Adrenal gland (tissue), 12 donors: ENCODE measurements around the gene ST8SIA1. TPM values are rescaled to one million over a fixed set of nuclear protein-coding genes. Genes with fewer than 3 reads are reported as not detected.

Experiments
- DNase-seq, 7 donors: peaks; one replicate each; pipeline ENCODE4 v3.0.0-alpha.2; 2019 to 2020
- H3K27ac ChIP-seq, 5 donors: fragments of 200-600 bp; sonication (generic) in 4 of 5; 1 replicate in 3 of 5; 2 replicates in 2 of 5; pipeline versions ENCODE4 v1.5.1 to v1.8.0; 2016 to 2020; ENCODE audit warnings: mild to moderate bottlenecking in 1 of 5
- H3K27me3 ChIP-seq: fragments of 200-600 bp; 2 replicates; pipeline ENCODE4 v1.8.0; 2021
- H3K36me3 ChIP-seq, 2 donors: fragments of 200-600 bp; replicated peaks in 1 of 2; 1 replicate in 1 of 2; 2 replicates in 1 of 2; pipeline versions ENCODE4 v1.5.1 to v1.8.0; 2018 to 2022
- H3K4me1 ChIP-seq, 2 donors: fragments of 200-600 bp; replicated peaks in 1 of 2; 1 replicate in 1 of 2; 2 replicates in 1 of 2; pipeline versions ENCODE4 v1.5.1 to v1.8.0; 2018 to 2021
- H3K4me3 ChIP-seq, 4 donors: fragments of 200-600 bp; sonication (generic) in 3 of 4; one replicate each; pipeline ENCODE4 v1.5.1; 2016 to 2018
- H3K9me3 ChIP-seq, 3 donors: fragments of 200-600 bp; sonication (generic) in 1 of 3; replicated peaks in 1 of 3; 1 replicate in 2 of 3; 2 replicates in 1 of 3; pipeline versions ENCODE4 v1.5.1 to v1.8.0; 2016 to 2021
- POLR2A ChIP-seq, 2 donors: fragments of 450-650 bp; IDR thresholded peaks; one replicate each; pipeline ENCODE4 v1.6.1; 2017; ENCODE audit warnings: antibody characterized with exemption in 2 of 2, mild to moderate bottlenecking in 2 of 2, moderate library complexity in 1 of 2
- WGBS, 4 donors: extraction: QIAGEN DNeasy Blood & Tissue Kit in 2 of 4; methylation state at CpG; one replicate each; pipeline versions ENCODE4 v1.1.5 to v1.1.7; 2013 to 2017; 5-methylcytosine and 5-hydroxymethylcytosine counted together
- intact Hi-C, 2 donors: fragments of 100-400 bp; cut with DNase I; formaldehyde crosslinking; loops; one replicate each; pipeline versions ENCODE4 v1.14.1 to v1.15.0; 2022 to 2023
- polyA plus RNA-seq, 3 donors: library from polyadenylated mRNA; stranded (reverse); fragments of 200-250 nt in 2 of 3; fragments of 350-450 nt in 1 of 3; fragmentation: Illumina TruSeq in 1 of 3; extraction: RNeasy Lipid Tissue Mini Kit (QIAGEN cat#74804) in 1 of 3; gene quantifications; one replicate each; pipeline ENCODE4 v1.2.3, GENCODE V29; 2013 to 2014
- total RNA-seq, 9 donors: library from RNA; depleted of rRNA in 4 of 9; stranded (reverse); fragments of >200 nt in 4 of 9; fragments of 120-200 nt in 1 of 9; fragmentation: NEBNext Ultra II Directional in 1 of 9; extraction: Animal tissue kit (Norgen Biotek cat#: 25700) in 1 of 9; gene quantifications; one replicate each; pipeline versions ENCODE4 v1.1.0 to v1.2.4, GENCODE V29; 2013 to 2023
- TF ChIP-seq, protein P1 (sequence below), 6 experiments: fragments of 450-650 bp in 4 of 6; fragments of 200-600 bp in 2 of 6; sonication (generic) in 1 of 6; IDR thresholded peaks; 1 replicate in 5 of 6; 2 replicates in 1 of 6; pipeline versions ENCODE4 v1.5.1 to v1.8.0; 2016 to 2021; ENCODE audit warnings: antibody characterized with exemption in 6 of 6, mild to moderate bottlenecking in 2 of 6, moderate library complexity in 1 of 6
- donor health status: healthy with polysubstance abuse.
- donor health status: Bipolar disorder and iron deficiency.
- donor health status: DM: yes; HTN: yes; CAD: no.
- donor health status: DM: no; HTN: no; CAD: no.
- donor health status: DM: no; HTN: no; CAD: no.
- donor health status: DM: yes; HTN: yes; CAD: no.

ST8SIA1 gene
- total and polyA plus RNA-seq, 12 donors = 3.1 to 37.8 (median 11.8) TPM

DNA sequence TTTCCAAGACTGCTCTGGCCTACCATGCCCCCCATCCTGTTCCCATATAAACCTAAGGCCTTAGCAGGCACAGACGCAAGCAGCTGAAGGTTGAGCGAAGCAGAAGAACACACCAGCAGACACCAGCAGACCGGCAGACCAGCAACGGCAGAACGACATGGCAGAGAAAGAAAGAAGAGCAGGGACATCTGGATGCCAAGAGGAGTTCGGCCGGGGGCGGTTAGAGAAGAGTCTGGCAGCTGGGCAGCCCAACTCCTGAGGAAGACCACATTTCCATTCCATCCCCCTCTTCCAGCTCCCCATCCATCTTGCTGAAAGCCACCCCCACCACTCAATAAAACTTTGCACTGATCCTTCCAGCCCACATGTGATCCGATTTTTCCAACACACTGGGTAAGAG lies 5.2 kb upstream of the ST8SIA1 start:
- H3K4me3 ChIP-seq = no peak overlapping the region
- no peaks in the 10 kb centered on the region for H3K36me3 ChIP-seq
- H3K27ac ChIP-seq = no peak overlapping the region
- intact Hi-C loops = loop anchor here (5.0 kb wide), 2 partner anchors 237 to 252 kb away; no protein-coding TSS in a partner anchor
- H3K4me1 ChIP-seq = peaks cover 0 to 4% of the 10 kb centered on the region in 2 donors
- no peaks in the 10 kb centered on the region for H3K9me3 ChIP-seq
- H3K27me3 ChIP-seq = no peaks in the 10 kb centered on the region
- TF ChIP-seq, protein P1, sequence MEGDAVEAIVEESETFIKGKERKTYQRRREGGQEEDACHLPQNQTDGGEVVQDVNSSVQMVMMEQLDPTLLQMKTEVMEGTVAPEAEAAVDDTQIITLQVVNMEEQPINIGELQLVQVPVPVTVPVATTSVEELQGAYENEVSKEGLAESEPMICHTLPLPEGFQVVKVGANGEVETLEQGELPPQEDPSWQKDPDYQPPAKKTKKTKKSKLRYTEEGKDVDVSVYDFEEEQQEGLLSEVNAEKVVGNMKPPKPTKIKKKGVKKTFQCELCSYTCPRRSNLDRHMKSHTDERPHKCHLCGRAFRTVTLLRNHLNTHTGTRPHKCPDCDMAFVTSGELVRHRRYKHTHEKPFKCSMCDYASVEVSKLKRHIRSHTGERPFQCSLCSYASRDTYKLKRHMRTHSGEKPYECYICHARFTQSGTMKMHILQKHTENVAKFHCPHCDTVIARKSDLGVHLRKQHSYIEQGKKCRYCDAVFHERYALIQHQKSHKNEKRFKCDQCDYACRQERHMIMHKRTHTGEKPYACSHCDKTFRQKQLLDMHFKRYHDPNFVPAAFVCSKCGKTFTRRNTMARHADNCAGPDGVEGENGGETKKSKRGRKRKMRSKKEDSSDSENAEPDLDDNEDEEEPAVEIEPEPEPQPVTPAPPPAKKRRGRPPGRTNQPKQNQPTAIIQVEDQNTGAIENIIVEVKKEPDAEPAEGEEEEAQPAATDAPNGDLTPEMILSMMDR (IDR thresholded peaks at IDR 0.05) = no peak
- no peak for TF ChIP-seq POLR2A (IDR thresholded peaks at IDR 0.05)
- no peak for DNase-seq
- 87 to 93% (median 88%) methylated on average over 9 of the region's 9 CpGs for WGBS, 4 donors

GRCh38 chr12:22335794-22336166 lies 1.3 kb upstream of the ST8SIA1 start:
- intact Hi-C loops = loop anchor here (5.0 kb wide), 2 partner anchors 233 to 248 kb away; no protein-coding TSS in a partner anchor
- Histone ChIP-seq H3K9me3 (no peaks in the 10 kb centered on the region), H3K27ac (peak overlapping the region in 3 of 5 donors; percentile 1 to 78 (median 67)), H3K36me3 (no peaks in the 10 kb centered on the region), H3K4me3 (peak overlapping the region in 1 of 4 donors; percentile 79), H3K27me3 (no peaks in the 10 kb centered on the region), H3K4me1 (peaks cover 0 to 17% of the 10 kb centered on the region in 2 donors)
- peak in 3 of 7 donors; percentile 12 to 65 (median 24) for DNase-seq
- WGBS, 4 donors = 2 to 6% (median 4%) methylated on average over 6 of the region's 6 CpGs
- TF ChIP-seq, protein P1 (IDR thresholded peaks at IDR 0.05) = peak in 1 of 6 experiments; percentile 5
- no peak for TF ChIP-seq POLR2A (IDR thresholded peaks at IDR 0.05)

DNA sequence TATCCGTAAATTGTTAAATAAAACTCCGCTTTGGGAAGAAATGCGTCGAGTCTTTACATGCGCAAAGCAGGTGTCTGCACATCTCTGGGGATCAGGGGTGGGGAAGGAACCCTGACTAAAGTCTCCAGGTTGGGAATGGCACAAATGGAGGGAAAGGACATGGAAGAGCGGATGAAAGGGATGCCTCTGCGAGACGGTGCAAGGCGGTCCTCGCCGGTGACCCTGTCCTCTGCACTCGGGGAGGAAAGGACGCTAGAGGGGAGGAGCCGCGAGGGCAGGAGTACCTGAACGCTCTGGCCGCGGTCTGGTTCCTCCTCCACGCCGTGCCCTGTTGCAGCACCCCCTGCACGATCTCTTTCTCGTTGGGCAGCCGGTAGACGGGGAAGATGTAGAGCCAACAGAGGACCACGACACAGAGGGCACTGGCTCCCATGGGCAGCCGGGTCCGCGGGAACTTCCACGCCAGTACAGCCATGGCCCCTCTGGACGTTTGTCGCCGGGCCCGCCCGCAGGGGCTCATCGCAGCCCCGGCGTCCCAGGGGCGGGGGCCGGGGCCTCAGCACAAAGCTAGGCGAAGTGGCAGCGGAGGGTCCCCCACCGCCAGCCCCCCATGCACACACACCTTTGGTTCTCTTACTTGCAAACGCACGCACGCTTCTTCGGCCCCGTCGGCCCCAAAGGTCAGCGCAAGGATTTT lies 646 bp downstream of the ST8SIA1 start:
- DNase-seq = peak in 6 of 7 donors; percentile 22 to 70 (median 38)
- 6 to 8% (median 7%) methylated on average over 27 to 49 of the region's 49 CpGs for WGBS, 4 donors
- peak overlapping the region in 3 of 5 donors; percentile 67 to 90 (median 78) for H3K27ac ChIP-seq

DNA sequence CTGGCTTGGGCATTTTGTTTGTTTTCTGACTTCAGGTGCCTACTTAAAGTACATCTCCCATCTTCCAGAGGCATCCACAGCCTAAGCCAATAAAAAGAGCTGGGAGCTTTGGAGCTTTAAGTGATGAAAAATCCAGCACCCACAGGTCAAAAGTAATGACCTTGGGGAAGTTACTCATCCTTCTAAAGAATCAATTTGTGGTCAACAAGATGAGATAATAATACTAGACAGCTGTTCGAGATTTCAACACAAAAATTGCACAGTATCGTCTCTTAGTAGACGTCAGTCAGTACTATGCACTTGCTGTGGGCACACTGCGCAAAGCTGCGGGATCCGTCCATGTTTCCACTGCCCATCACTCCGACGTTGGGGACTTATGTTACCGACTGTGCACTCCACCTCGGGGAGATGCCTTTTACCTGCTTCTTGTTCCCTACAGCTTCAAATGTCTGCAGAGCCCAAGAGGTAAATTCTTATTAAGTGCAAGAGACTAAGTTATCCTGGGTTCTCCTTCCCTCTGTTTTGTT lies 1.3 kb downstream of the ST8SIA1 start:
- peaks cover 0 to 17% of the 10 kb centered on the region in 2 donors for H3K4me1 ChIP-seq
- no peaks in the 10 kb centered on the region for H3K36me3 ChIP-seq
- WGBS, 4 donors = 40 to 46% (median 41%) methylated on average over 10 of the region's 10 CpGs
- H3K4me3 ChIP-seq = peak overlapping the region in 2 of 4 donors; percentile 55 to 79
- H3K27me3 ChIP-seq = no peaks in the 10 kb centered on the region
- TF ChIP-seq, protein P1 (IDR thresholded peaks at IDR 0.05) = no peak
- TF ChIP-seq POLR2A (IDR thresholded peaks at IDR 0.05) = no peak
- peak overlapping the region in 2 of 5 donors; percentile 31 to 67 for H3K27ac ChIP-seq
- intact Hi-C loops = no loop called here
- no peaks in the 10 kb centered on the region for H3K9me3 ChIP-seq
- DNase-seq = no peak

More for the DNA sequence above, 646 bp downstream of the ST8SIA1 start:
- intact Hi-C loops = no loop called here
- Histone ChIP-seq H3K36me3 (no peaks in the 10 kb centered on the region), H3K4me1 (peaks cover 0 to 17% of the 10 kb centered on the region in 2 donors), H3K9me3 (no peaks in the 10 kb centered on the region), H3K4me3 (peak overlapping the region in 2 of 4 donors; percentile 55 to 79), H3K27me3 (no peaks in the 10 kb centered on the region)
- peak in 1 of 2 donors; percentile 8 for TF ChIP-seq POLR2A (IDR thresholded peaks at IDR 0.05)
- TF ChIP-seq, protein P1 (IDR thresholded peaks at IDR 0.05) = no peak
